HL-60 (cell line): ENCODE data around the gene TTYH3.

Source experiments
- GABPA ChIP-seq: IDR thresholded peaks from 2 replicates; pipeline ENCODE4 v1.6.1; 2012; ENCODE audit warnings: low read depth
- POLR2AphosphoS5 ChIP-seq: IDR thresholded peaks from 2 replicates; pipeline ENCODE4 v1.6.1; 2012; ENCODE audit warnings: low read depth
- REST ChIP-seq: IDR thresholded peaks from 2 replicates; pipeline ENCODE4 v1.6.1; 2012; ENCODE audit warnings: low read depth; ENCODE audit not compliant: insufficient replicate concordance
- SPI1 ChIP-seq: IDR thresholded peaks from 2 replicates; pipeline ENCODE4 v1.6.1; 2012; ENCODE audit warnings: low read depth, mild to moderate bottlenecking, borderline replicate concordance
- TF ChIP-seq, protein P1 (sequence below): IDR thresholded peaks from one replicate; pipeline ENCODE4 v1.5.1; 2011; ENCODE audit warnings: low read length, control low read depth, inconsistent platforms; ENCODE audit not compliant: insufficient read depth

DNA sequence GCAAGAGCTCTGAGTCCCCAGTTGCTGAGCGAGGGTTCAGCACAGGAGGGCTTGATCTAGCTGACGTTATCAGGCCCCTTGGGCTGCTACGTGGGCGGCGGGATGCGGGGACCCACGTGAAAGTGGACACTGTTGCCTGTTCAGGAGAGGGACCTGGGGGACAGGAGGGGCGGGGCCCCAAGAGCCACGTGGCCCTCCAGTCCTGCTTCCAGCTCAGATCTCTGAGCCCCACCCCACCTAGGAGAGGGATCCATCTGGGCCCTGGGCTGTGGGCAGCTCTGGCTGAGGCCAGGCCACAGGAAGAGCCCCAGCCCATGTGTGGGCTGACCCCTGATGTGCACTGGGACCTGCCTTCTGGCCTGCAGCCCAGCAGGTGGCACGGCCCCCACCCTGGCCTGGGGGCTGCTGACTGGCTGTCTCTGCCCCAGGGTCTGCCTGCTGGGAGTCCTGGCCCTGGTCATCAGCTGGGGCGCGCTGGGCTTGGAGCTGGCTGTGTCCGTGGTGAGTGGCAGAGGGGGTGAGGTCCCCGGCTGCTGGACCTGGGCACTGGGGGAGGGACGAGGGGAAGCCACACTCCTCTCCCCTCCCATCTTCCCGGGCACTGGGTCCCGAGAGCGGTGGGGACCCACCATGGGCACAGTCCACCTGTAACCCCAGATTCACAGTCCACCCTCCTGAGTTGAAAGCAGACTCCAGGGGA lies 17.5 kb downstream of the TTYH3 start:
- TF ChIP-seq, protein P1, sequence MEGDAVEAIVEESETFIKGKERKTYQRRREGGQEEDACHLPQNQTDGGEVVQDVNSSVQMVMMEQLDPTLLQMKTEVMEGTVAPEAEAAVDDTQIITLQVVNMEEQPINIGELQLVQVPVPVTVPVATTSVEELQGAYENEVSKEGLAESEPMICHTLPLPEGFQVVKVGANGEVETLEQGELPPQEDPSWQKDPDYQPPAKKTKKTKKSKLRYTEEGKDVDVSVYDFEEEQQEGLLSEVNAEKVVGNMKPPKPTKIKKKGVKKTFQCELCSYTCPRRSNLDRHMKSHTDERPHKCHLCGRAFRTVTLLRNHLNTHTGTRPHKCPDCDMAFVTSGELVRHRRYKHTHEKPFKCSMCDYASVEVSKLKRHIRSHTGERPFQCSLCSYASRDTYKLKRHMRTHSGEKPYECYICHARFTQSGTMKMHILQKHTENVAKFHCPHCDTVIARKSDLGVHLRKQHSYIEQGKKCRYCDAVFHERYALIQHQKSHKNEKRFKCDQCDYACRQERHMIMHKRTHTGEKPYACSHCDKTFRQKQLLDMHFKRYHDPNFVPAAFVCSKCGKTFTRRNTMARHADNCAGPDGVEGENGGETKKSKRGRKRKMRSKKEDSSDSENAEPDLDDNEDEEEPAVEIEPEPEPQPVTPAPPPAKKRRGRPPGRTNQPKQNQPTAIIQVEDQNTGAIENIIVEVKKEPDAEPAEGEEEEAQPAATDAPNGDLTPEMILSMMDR, result no peak
- TF ChIP-seq POLR2AphosphoS5 (no peak), REST (no peak), SPI1 (no peak), GABPA (no peak)
